Measurements from ENCODE around the gene SYNDIG1. TPM values are rescaled to one million over a fixed set of nuclear protein-coding genes. Genes with fewer than 3 reads are reported as not detected.

The SYNDIG1 gene
- total RNA-seq, 1 experiment from 2014 or later = not detected

GRCh38 chr20:24582373-24583168, 113.1 kb downstream of the SYNDIG1 start:
- H2AFZ ChIP-seq (ENCODE audit: low read length) = no peak overlapping the region
- no peaks in the 10 kb centered on the region for H3K4me1 ChIP-seq (ENCODE audit: insufficient read depth, low read length)
- no peak overlapping the region for H3K4me2 ChIP-seq (ENCODE audit: low read length)
- ChIA-PET CTCF (no interaction called here), POLR2A (ENCODE audit: unreplicated experiment) (no interaction called here)
- H3K27ac ChIP-seq (ENCODE audit: low read length) = no peak overlapping the region
- TF ChIP-seq EZH2phosphoT487 (IDR thresholded peaks at IDR 0.05; ENCODE audit: borderline replicate concordance, low read length) (no peak), CTCF (conservative IDR thresholded peaks at IDR 0.05; ENCODE audit: low read depth, low read length) (no peak), EZH2 (IDR thresholded peaks at IDR 0.05; ENCODE audit: low read length, unreplicated experiment) (no peak)
- no peaks in the 10 kb centered on the region for H3K9me2 ChIP-seq (replicated peaks; ENCODE audit: low read length)
- H3K27me3 ChIP-seq (ENCODE audit: low read length) = peaks cover 94% of the 10 kb centered on the region
- no peaks in the 10 kb centered on the region for H4K20me1 ChIP-seq (ENCODE audit: low read length)
- no peaks in the 10 kb centered on the region for H3K9me3 ChIP-seq (ENCODE audit: low read length)
- H3F3A ChIP-seq (ENCODE audit: low read length, unreplicated experiment) = no peaks in the 10 kb centered on the region
- no peak overlapping the region for H3K9ac ChIP-seq (ENCODE audit: low read length)
- no TSS peak for BruUV-seq (replicated peaks)
- H3K79me2 ChIP-seq (ENCODE audit: low read length) = no peaks in the 10 kb centered on the region
- ATAC-seq (no peak), DNase-seq (no peak)
- no peaks in the 10 kb centered on the region for H3K36me3 ChIP-seq (ENCODE audit: low read depth, low read length)
- intact Hi-C loops (cut with micrococcal nuclease) = no loop called here
- H3K4me3 ChIP-seq (ENCODE audit: low read length) = no peak overlapping the region

- CTCF ChIA-PET = no interaction called here
Observed at GRCh38 chr20:24583169-24583792, 113.9 kb downstream of the SYNDIG1 start.

More at GRCh38 chr20:24583169-24583792, 113.9 kb downstream of the SYNDIG1 start:
- ATAC-seq = no peak
- Histone ChIP-seq H3K9ac (ENCODE audit: low read length) (no peak overlapping the region), H3K4me1 (ENCODE audit: insufficient read depth, low read length) (no peaks in the 10 kb centered on the region), H3K9me3 (ENCODE audit: low read length) (no peaks in the 10 kb centered on the region), H3K9me2 (replicated peaks; ENCODE audit: low read length) (no peaks in the 10 kb centered on the region), H3F3A (ENCODE audit: low read length, unreplicated experiment) (no peaks in the 10 kb centered on the region), H3K27ac (ENCODE audit: low read length) (no peak overlapping the region), H3K4me3 (ENCODE audit: low read length) (no peak overlapping the region), H2AFZ (ENCODE audit: low read length) (no peak overlapping the region), H3K79me2 (ENCODE audit: low read length) (no peaks in the 10 kb centered on the region), H3K27me3 (ENCODE audit: low read length) (peaks cover 96% of the 10 kb centered on the region), H4K20me1 (ENCODE audit: low read length) (no peaks in the 10 kb centered on the region), H3K36me3 (ENCODE audit: low read depth, low read length) (no peaks in the 10 kb centered on the region), H3K4me2 (ENCODE audit: low read length) (no peak overlapping the region)
- POLR2A ChIA-PET (ENCODE audit: unreplicated experiment) = no interaction called here
- TF ChIP-seq EZH2phosphoT487 (IDR thresholded peaks at IDR 0.05; ENCODE audit: borderline replicate concordance, low read length) (no peak), CTCF (conservative IDR thresholded peaks at IDR 0.05; ENCODE audit: low read depth, low read length) (no peak), EZH2 (IDR thresholded peaks at IDR 0.05; ENCODE audit: low read length, unreplicated experiment) (no peak)
- DNase-seq = no peak
- intact Hi-C loops (cut with micrococcal nuclease) = no loop called here
- BruUV-seq (replicated peaks) = no TSS peak

Data from PC-3 (cell line).